ENCODE measurements around the gene SCN10A.

Gene SCN10A

GRCh38 chr3:38837358-38837757 lies 21.3 kb upstream of the SCN10A start:
- H3K9ac ChIP-seq, result no peak overlapping the region
- no peak overlapping the region for H3K4me3 ChIP-seq (ENCODE audit: low read depth, low read length)
- H3K9me3 ChIP-seq (ENCODE audit: control insufficient read depth, low read length), result peaks cover 3% of the 10 kb centered on the region
- H2AFZ ChIP-seq, result no peak overlapping the region
- TF ChIP-seq, protein P1, sequence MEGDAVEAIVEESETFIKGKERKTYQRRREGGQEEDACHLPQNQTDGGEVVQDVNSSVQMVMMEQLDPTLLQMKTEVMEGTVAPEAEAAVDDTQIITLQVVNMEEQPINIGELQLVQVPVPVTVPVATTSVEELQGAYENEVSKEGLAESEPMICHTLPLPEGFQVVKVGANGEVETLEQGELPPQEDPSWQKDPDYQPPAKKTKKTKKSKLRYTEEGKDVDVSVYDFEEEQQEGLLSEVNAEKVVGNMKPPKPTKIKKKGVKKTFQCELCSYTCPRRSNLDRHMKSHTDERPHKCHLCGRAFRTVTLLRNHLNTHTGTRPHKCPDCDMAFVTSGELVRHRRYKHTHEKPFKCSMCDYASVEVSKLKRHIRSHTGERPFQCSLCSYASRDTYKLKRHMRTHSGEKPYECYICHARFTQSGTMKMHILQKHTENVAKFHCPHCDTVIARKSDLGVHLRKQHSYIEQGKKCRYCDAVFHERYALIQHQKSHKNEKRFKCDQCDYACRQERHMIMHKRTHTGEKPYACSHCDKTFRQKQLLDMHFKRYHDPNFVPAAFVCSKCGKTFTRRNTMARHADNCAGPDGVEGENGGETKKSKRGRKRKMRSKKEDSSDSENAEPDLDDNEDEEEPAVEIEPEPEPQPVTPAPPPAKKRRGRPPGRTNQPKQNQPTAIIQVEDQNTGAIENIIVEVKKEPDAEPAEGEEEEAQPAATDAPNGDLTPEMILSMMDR (IDR thresholded peaks at IDR 0.05), result no peak
- H3K27me3 ChIP-seq (ENCODE audit: control insufficient read depth, insufficient read depth, low read length), result no peaks in the 10 kb centered on the region
- no peak overlapping the region for H3K4me2 ChIP-seq (ENCODE audit: low read length)
- H3K27ac ChIP-seq, result no peak overlapping the region
- no peaks in the 10 kb centered on the region for H3K4me1 ChIP-seq
- H3K79me2 ChIP-seq, result no peaks in the 10 kb centered on the region
- no peaks in the 10 kb centered on the region for H3K36me3 ChIP-seq (ENCODE audit: control insufficient read depth, insufficient read depth, low read length)

DNA sequence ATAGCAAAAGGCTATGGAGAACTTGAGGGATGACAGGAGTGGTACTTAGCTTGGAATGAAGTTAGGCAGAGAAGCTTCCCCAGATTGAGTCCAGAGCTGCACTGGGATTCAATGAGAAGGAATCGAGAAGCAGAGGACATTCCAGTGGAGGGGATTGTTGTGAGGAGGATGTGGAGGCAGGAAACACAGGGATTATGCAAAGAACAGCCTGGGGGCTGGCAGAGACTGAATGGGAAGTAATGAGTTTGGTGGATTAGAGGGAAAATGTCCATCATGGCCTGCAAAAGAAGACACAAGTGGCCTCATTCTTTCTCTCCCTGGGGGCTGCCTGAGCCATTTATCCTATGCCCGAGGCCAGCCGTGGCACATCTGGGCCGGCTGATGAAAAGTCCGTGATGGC lies 20.5 kb upstream of the SCN10A start:
- Histone ChIP-seq H3K4me1 (no peaks in the 10 kb centered on the region), H3K4me2 (ENCODE audit: low read length) (no peak overlapping the region), H3K79me2 (no peaks in the 10 kb centered on the region), H3K4me3 (ENCODE audit: low read depth, low read length) (no peak overlapping the region), H3K36me3 (ENCODE audit: control insufficient read depth, insufficient read depth, low read length) (no peaks in the 10 kb centered on the region), H3K27me3 (ENCODE audit: control insufficient read depth, insufficient read depth, low read length) (no peaks in the 10 kb centered on the region), H3K9ac (no peak overlapping the region), H3K27ac (no peak overlapping the region), H3K9me3 (ENCODE audit: control insufficient read depth, low read length) (peaks cover 3% of the 10 kb centered on the region), H2AFZ (no peak overlapping the region)
- TF ChIP-seq, protein P1 (IDR thresholded peaks at IDR 0.05), result no peak

DNA sequence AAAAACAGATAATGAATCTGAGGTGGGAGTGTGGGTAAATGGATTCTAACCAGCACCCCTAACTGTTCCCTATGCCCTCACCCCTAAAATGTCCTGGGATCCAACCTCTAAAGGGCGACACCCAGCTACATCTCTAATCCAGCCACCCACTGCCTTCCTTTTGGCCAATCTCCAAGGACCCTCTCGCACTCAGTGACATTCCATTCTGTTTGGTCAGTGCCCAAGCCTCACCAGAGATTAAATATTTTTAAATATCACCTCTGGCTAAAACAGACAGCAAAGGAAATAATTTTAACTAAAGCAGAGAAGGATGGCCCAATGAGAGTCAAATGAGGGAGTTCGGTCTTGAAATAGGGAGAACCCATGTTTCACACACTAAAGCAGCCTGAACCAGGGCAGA lies 19.9 kb upstream of the SCN10A start:
- Histone ChIP-seq H3K27me3 (ENCODE audit: control insufficient read depth, insufficient read depth, low read length) (no peaks in the 10 kb centered on the region), H3K9me3 (ENCODE audit: control insufficient read depth, low read length) (peaks cover 3% of the 10 kb centered on the region)
- TF ChIP-seq, protein P1 (IDR thresholded peaks at IDR 0.05), result no peak

DNA sequence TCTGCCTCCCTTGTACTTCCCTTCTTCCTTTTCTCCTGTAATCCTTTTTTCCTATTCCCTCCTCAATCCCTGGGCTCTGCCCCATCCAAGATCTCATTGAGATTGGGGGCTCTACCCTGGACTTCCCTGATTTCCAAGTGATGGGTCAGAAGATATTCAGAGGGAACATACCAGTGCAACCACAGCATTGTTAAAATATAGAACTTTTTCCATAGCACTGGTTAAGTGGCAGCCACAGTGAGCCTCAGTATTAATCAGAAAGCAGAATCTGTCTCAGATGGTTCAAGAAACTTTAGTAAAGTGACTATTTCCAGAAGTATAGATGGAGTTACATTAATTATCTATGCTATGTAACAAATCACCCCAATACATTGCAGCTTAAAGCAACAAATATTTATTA lies 18.7 kb upstream of the SCN10A start:
- no peaks in the 10 kb centered on the region for H3K36me3 ChIP-seq (ENCODE audit: control insufficient read depth, insufficient read depth, low read length)
- no peak overlapping the region for H2AFZ ChIP-seq
- H3K9ac ChIP-seq, result no peak overlapping the region
- H3K27me3 ChIP-seq (ENCODE audit: control insufficient read depth, insufficient read depth, low read length), result no peaks in the 10 kb centered on the region
- TF ChIP-seq, protein P1 (IDR thresholded peaks at IDR 0.05), result no peak
- no peak overlapping the region for H3K27ac ChIP-seq
- peaks cover 3% of the 10 kb centered on the region for H3K9me3 ChIP-seq (ENCODE audit: control insufficient read depth, low read length)
- no peaks in the 10 kb centered on the region for H3K4me1 ChIP-seq
- no peak overlapping the region for H3K4me3 ChIP-seq (ENCODE audit: low read depth, low read length)
- H3K79me2 ChIP-seq, result no peaks in the 10 kb centered on the region
- no peak overlapping the region for H3K4me2 ChIP-seq (ENCODE audit: low read length)

More for the DNA sequence above, 19.9 kb upstream of the SCN10A start:
- no peaks in the 10 kb centered on the region for H3K79me2 ChIP-seq
- no peaks in the 10 kb centered on the region for H3K36me3 ChIP-seq (ENCODE audit: control insufficient read depth, insufficient read depth, low read length)
- no peak overlapping the region for H3K4me2 ChIP-seq (ENCODE audit: low read length)
- no peak overlapping the region for H3K9ac ChIP-seq
- no peaks in the 10 kb centered on the region for H3K4me1 ChIP-seq
- H3K27ac ChIP-seq, result no peak overlapping the region
- H2AFZ ChIP-seq, result no peak overlapping the region
- H3K4me3 ChIP-seq (ENCODE audit: low read depth, low read length), result no peak overlapping the region

- Histone ChIP-seq H3K9me3 (ENCODE audit: control insufficient read depth, low read length) (peaks cover 3% of the 10 kb centered on the region), H3K27me3 (ENCODE audit: control insufficient read depth, insufficient read depth, low read length) (no peaks in the 10 kb centered on the region), H3K79me2 (no peaks in the 10 kb centered on the region), H3K4me1 (no peaks in the 10 kb centered on the region), H3K36me3 (ENCODE audit: control insufficient read depth, insufficient read depth, low read length) (no peaks in the 10 kb centered on the region), H3K9ac (no peak overlapping the region), H3K27ac (no peak overlapping the region), H3K4me2 (ENCODE audit: low read length) (no peak overlapping the region), H3K4me3 (ENCODE audit: low read depth, low read length) (no peak overlapping the region), H2AFZ (no peak overlapping the region)
- TF ChIP-seq, protein P1 (IDR thresholded peaks at IDR 0.05), result no peak
These were observed 18.1 kb upstream of the SCN10A start for GRCh38 chr3:38834110-38834509.
